Keratinocyte (primary cell): ENCODE data around the gene MXI1. TPM values are rescaled to one million over a fixed set of nuclear protein-coding genes. Genes with fewer than 3 reads are reported as not detected.

ENCODE experiments used
- DNase-seq: peaks from one replicate; pipeline ENCODE4 v3.0.0-alpha.2; 2011; ENCODE audit warnings: low read depth, missing footprints, low spot score
- FAIRE-seq: peaks from 2 replicates; lab custom pipeline; 2011; peaks lifted over from hg19 to GRCh38; lab: Jason Lieb, UNC
- H2AFZ ChIP-seq: 2 replicates; pipeline ENCODE4 v1.6.0; 2012; ENCODE audit warnings: low read length, control low read depth, inconsistent platforms; ENCODE audit not compliant: control insufficient read depth
- H3K27ac ChIP-seq: 2 replicates; pipeline ENCODE4 v1.5.1; 2011; ENCODE audit warnings: low read length; ENCODE audit not compliant: control insufficient read depth, insufficient read depth
- H3K27me3 ChIP-seq: 3 replicates; pipeline ENCODE4 v1.6.0; 2011; ENCODE audit warnings: low read length; ENCODE audit not compliant: control insufficient read depth, insufficient read depth; ENCODE audit errors: extremely low read depth
- H3K36me3 ChIP-seq, 2 experiments: 2 replicates in 1 of 2; 3 replicates in 1 of 2; pipeline ENCODE4 v1.5.1; 2011; ENCODE audit warnings: low read length in 2 of 2, mild to moderate bottlenecking in 1 of 2; ENCODE audit not compliant: control insufficient read depth in 2 of 2, insufficient read depth in 2 of 2; ENCODE audit errors: extremely low read depth in 1 of 2
- H3K4me1 ChIP-seq: 3 replicates; pipeline ENCODE4 v1.5.1; 2011; ENCODE audit warnings: low read length; ENCODE audit not compliant: control insufficient read depth, insufficient read depth; ENCODE audit errors: extremely low read depth
- H3K4me2 ChIP-seq: 3 replicates; pipeline ENCODE4 v1.6.0; 2011; ENCODE audit warnings: low read depth, low read length; ENCODE audit not compliant: control insufficient read depth, insufficient read depth; ENCODE audit errors: extremely low read depth
- H3K4me3 ChIP-seq, 3 experiments: fragments of 200-600 bp in 1 of 3; sonication (generic) in 1 of 3; 2 replicates in 2 of 3; 3 replicates in 1 of 3; pipeline ENCODE4 v1.5.1; 2011 to 2016; ENCODE audit warnings: low read length in 3 of 3, mild to moderate bottlenecking in 3 of 3, control low read depth in 2 of 3, inconsistent platforms in 1 of 3, low read depth in 1 of 3, mixed read lengths in 1 of 3, mixed run types in 1 of 3, moderate library complexity in 1 of 3; ENCODE audit not compliant: control insufficient read depth in 2 of 3, insufficient read depth in 2 of 3; ENCODE audit errors: extremely low read depth in 1 of 3
- H3K79me2 ChIP-seq: 2 replicates; pipeline ENCODE4 v1.6.0; 2012; ENCODE audit warnings: low read length; ENCODE audit not compliant: control insufficient read depth, insufficient read depth
- H3K9ac ChIP-seq: 3 replicates; pipeline ENCODE4 v1.6.0; 2011; ENCODE audit warnings: low read length; ENCODE audit not compliant: control insufficient read depth, insufficient read depth; ENCODE audit errors: extremely low read depth
- H3K9me1 ChIP-seq: 3 replicates; pipeline ENCODE4 v1.6.0; 2011; ENCODE audit warnings: low read length; ENCODE audit not compliant: control insufficient read depth, insufficient read depth; ENCODE audit errors: extremely low read depth
- H3K9me3 ChIP-seq: 2 replicates; pipeline ENCODE4 v1.5.1; 2012; ENCODE audit warnings: low read depth, low read length; ENCODE audit not compliant: control insufficient read depth
- H4K20me1 ChIP-seq: 3 replicates; pipeline ENCODE4 v1.6.0; 2011; ENCODE audit warnings: low read length; ENCODE audit not compliant: control insufficient read depth, insufficient read depth; ENCODE audit errors: extremely low read depth
- CTCF ChIP-seq, 3 experiments: IDR thresholded peaks in 1 of 3; conservative IDR thresholded peaks in 1 of 3; optimal IDR thresholded peaks in 1 of 3; 2 replicates in 2 of 3; 3 replicates in 1 of 3; pipeline versions ENCODE3 to v1.5.1; 2011; ENCODE audit warnings: low read length in 3 of 3, mild to moderate bottlenecking in 3 of 3, moderate library complexity in 2 of 3, control low read depth in 1 of 3, inconsistent platforms in 1 of 3; ENCODE audit not compliant: insufficient read depth in 2 of 3; ENCODE audit errors: extremely low read depth in 1 of 3
- EZH2 ChIP-seq: IDR thresholded peaks from one replicate; pipeline ENCODE4 v1.6.1; 2012; ENCODE audit warnings: inconsistent platforms, mild to moderate bottlenecking, low read length, moderate library complexity
- dilution Hi-C: fragments of 300-500 bp; cut with MboI; formaldehyde crosslinking; loops from one replicate; pipeline ENCODE4 v1.7.0; 2020; ENCODE audit warnings: low sequenced_read_pairs; ENCODE audit not compliant: extremely low pct_ligation_motif_present
- polyA plus RNA-seq, 5 experiments: library from polyadenylated mRNA; depleted of rRNA in 3 of 5; stranded (reverse) in 3 of 5; stranded (forward) in 1 of 5; unstranded in 1 of 5; fragments of >200 nt; gene quantifications; 1 replicate in 1 of 5; 2 replicates in 3 of 5; 3 replicates in 1 of 5; pipeline versions ENCODE4 v1.2.1 to v1.2.3, GENCODE V29; 2011 to 2012; ENCODE audit warnings: missing spikeins in 2 of 5, low read depth in 1 of 5, low replicate concordance in 1 of 5

Gene MXI1
- polyA plus RNA-seq, 1 donor (not counting 4 experiments of a cell fraction or from before 2014, with no cell fraction given): 17.8 TPM

- peak; percentile 56 for FAIRE-seq
- Histone ChIP-seq H3K4me2 (no peak overlapping the region), H3K79me2 (no peaks in the 10 kb centered on the region), H3K9me1 (no peaks in the 10 kb centered on the region), H3K4me3 (no peak overlapping the region), H3K9me3 (no peaks in the 10 kb centered on the region), H3K36me3 (no peaks in the 10 kb centered on the region), H4K20me1 (no peaks in the 10 kb centered on the region), H2AFZ (no peak overlapping the region), H3K9ac (no peak overlapping the region), H3K4me1 (peaks cover 38% of the 10 kb centered on the region), H3K27me3 (no peaks in the 10 kb centered on the region), H3K27ac (no peak overlapping the region)
- TF ChIP-seq CTCF (optimal IDR thresholded peaks at IDR 0.05 in 1 of 3, IDR thresholded peaks at IDR 0.05 in 1 of 3, conservative IDR thresholded peaks at IDR 0.05 in 1 of 3; ENCODE audit: extremely low read depth in 1 of 3, insufficient read depth in 2 of 3, low read length in 3 of 3) (no peak), EZH2 (no peak)
- dilution Hi-C loops: loop anchor here (25.0 kb wide), 2 partner anchors 238 to 563 kb away; partner anchors contain the start of gene SMC3
- no peak for DNase-seq
Observed at GRCh38 chr10:110324201-110324804, 116.9 kb downstream of the MXI1 start.

GRCh38 chr10:110324805-110325280 is 117.4 kb downstream of the MXI1 start:
- H3K27ac ChIP-seq: no peak overlapping the region
- H3K4me1 ChIP-seq: peaks cover 38% of the 10 kb centered on the region
- H2AFZ ChIP-seq: no peak overlapping the region
- no peak for TF ChIP-seq EZH2
- no peak for TF ChIP-seq CTCF (optimal IDR thresholded peaks at IDR 0.05 in 1 of 3, IDR thresholded peaks at IDR 0.05 in 1 of 3, conservative IDR thresholded peaks at IDR 0.05 in 1 of 3; ENCODE audit: extremely low read depth in 1 of 3, insufficient read depth in 2 of 3, low read length in 3 of 3)
- H3K27me3 ChIP-seq: no peaks in the 10 kb centered on the region
- no peak for DNase-seq
- H3K79me2 ChIP-seq: no peaks in the 10 kb centered on the region
- dilution Hi-C loops: loop anchor here (25.0 kb wide), 2 partner anchors 237 to 562 kb away; partner anchors contain the start of gene SMC3
- FAIRE-seq: peak; percentile 9
- no peak overlapping the region for H3K4me3 ChIP-seq
- H3K4me2 ChIP-seq: no peak overlapping the region
- H4K20me1 ChIP-seq: no peaks in the 10 kb centered on the region
- no peaks in the 10 kb centered on the region for H3K9me3 ChIP-seq
- H3K36me3 ChIP-seq: no peaks in the 10 kb centered on the region
- H3K9me1 ChIP-seq: no peaks in the 10 kb centered on the region
- no peak overlapping the region for H3K9ac ChIP-seq
